ENCODE measurements around the gene PDE11A.

DNA sequence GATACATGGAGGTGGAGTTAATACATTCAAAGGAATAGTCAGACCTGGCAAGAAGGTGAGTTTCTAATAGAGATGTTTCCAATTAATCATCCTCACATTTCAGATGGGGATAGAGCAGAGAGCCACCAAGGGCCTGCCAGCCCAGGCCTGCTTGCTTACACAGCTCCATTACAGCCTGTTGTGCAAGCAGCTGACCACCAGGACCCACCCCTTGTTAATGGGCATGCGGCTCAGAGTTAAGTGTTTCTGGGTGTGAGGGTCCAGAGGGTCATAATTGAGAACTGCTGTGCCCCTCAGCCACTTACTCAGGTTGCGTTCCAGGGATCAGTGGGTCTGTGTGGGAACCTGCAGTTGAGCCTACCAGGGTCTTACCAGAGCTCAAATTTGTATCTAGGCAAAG, 480.2 kb downstream of the PDE11A start:
- TF ChIP-seq, protein P1, sequence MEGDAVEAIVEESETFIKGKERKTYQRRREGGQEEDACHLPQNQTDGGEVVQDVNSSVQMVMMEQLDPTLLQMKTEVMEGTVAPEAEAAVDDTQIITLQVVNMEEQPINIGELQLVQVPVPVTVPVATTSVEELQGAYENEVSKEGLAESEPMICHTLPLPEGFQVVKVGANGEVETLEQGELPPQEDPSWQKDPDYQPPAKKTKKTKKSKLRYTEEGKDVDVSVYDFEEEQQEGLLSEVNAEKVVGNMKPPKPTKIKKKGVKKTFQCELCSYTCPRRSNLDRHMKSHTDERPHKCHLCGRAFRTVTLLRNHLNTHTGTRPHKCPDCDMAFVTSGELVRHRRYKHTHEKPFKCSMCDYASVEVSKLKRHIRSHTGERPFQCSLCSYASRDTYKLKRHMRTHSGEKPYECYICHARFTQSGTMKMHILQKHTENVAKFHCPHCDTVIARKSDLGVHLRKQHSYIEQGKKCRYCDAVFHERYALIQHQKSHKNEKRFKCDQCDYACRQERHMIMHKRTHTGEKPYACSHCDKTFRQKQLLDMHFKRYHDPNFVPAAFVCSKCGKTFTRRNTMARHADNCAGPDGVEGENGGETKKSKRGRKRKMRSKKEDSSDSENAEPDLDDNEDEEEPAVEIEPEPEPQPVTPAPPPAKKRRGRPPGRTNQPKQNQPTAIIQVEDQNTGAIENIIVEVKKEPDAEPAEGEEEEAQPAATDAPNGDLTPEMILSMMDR (IDR thresholded peaks at IDR 0.05 in 4 of 5, conservative IDR thresholded peaks at IDR 0.05 in 1 of 5), result no peak
- TF ChIP-seq POLR2A (IDR thresholded peaks at IDR 0.05), result no peak
